ENCODE results near the gene DIPK1B. TPM values are rescaled to one million over a fixed set of nuclear protein-coding genes. Genes with fewer than 3 reads are reported as not detected.

Gene DIPK1B
- total and polyA plus RNA-seq, 10 of the 15 experiments (the other 5 are each of a cell fraction or from before 2014, with no cell fraction given) = 0.08 to 0.28 (median 0.13) TPM; not detected in 3

- SMC1A ChIA-PET (ENCODE audit: uncharacterized antibody, unreplicated experiment) = no interaction called here
- BruUV-seq (replicated peaks) = no TSS peak
- Histone ChIP-seq H3K9me3 (replicated peaks; ENCODE audit: control insufficient read depth, insufficient read depth, low read length) (no peaks in the 10 kb centered on the region), H3K27me3 (replicated peaks in 1 of 2; ENCODE audit: control insufficient read depth in 2 of 2, insufficient read depth in 2 of 2, low read length in 1 of 2) (peaks cover 0 to 8% of the 10 kb centered on the region in 2 experiments; a peak in 3 of 4 replicates), H4K20me1 (ENCODE audit: control insufficient read depth, insufficient read depth) (no peaks in the 10 kb centered on the region), H2AFZ (ENCODE audit: control insufficient read depth, low read depth, low read length) (no peak overlapping the region), H3K36me3 (ENCODE audit: control insufficient read depth in 2 of 2, insufficient read depth in 2 of 2, low read length in 1 of 2) (no peaks in the 10 kb centered on the region), H3K4me1 (ENCODE audit: control insufficient read depth, insufficient read depth, low read length) (peaks cover 15% of the 10 kb centered on the region), H3K9ac (ENCODE audit: control insufficient read depth, insufficient read depth, low read length) (no peak overlapping the region), H3K79me2 (ENCODE audit: control insufficient read depth, insufficient read depth, low read length) (no peaks in the 10 kb centered on the region), H3K4me3 (no peak overlapping the region), H3K27ac (ENCODE audit: control insufficient read depth, insufficient read depth) (no peak overlapping the region), H3K4me2 (ENCODE audit: control insufficient read depth, insufficient read depth) (no peak overlapping the region)
- CTCF ChIA-PET = no interaction called here
- WGBS (ENCODE audit: insufficient coverage, insufficient replicate concordance, low lambda C conversion rate, missing lambda C conversion rate) = 83% methylated on average over 20 of the region's 20 CpGs
- in situ Hi-C loops (cut with MboI) (no loop called here), intact Hi-C loops (cut with micrococcal nuclease; ENCODE audit: unreplicated experiment) (no loop called here)
- POLR2A ChIA-PET = no interaction called here
- no peak for FAIRE-seq
- DNase-seq (ENCODE audit: low read depth, low spot score) = no peak
- RAD21 ChIA-PET (ENCODE audit: unreplicated experiment) = no interaction called here
- ATAC-seq = no peak
- TF ChIP-seq ZBED1 (IDR thresholded peaks at IDR 0.05; ENCODE audit: borderline replicate concordance) (no peak), NFXL1 (IDR thresholded peaks at IDR 0.05; ENCODE audit: borderline replicate concordance) (no peak), ASH2L (IDR thresholded peaks at IDR 0.05; ENCODE audit: borderline replicate concordance, low read depth) (no peak), ZBTB4 (CRISPR knock-in tag; IDR thresholded peaks at IDR 0.05) (no peak), BHLHE40 (IDR thresholded peaks at IDR 0.05; ENCODE audit: borderline replicate concordance in 1 of 2, low read depth in 2 of 2, low read length in 1 of 2) (no peak), SIX5 (IDR thresholded peaks at IDR 0.05; ENCODE audit: low read depth, low read length, severe bottlenecking) (no peak), WRNIP1 (IDR thresholded peaks at IDR 0.05; ENCODE audit: borderline replicate concordance, low read depth, low read length) (no peak), E2F8 (IDR thresholded peaks at IDR 0.05; ENCODE audit: low read depth, partially characterized antibody) (no peak), RFX5 (IDR thresholded peaks at IDR 0.05; ENCODE audit: low read depth, low read length) (no peak), STAT3 (IDR thresholded peaks at IDR 0.05; ENCODE audit: low read depth, low read length) (no peak), KLF5 (IDR thresholded peaks at IDR 0.05; ENCODE audit: partially characterized antibody) (no peak), CTCF (IDR thresholded peaks at IDR 0.05 in 2 of 3, conservative IDR thresholded peaks at IDR 0.05 in 1 of 3; ENCODE audit: control insufficient read depth in 2 of 3, extremely low read depth in 1 of 3, insufficient read depth in 1 of 3, low read depth in 3 of 3, low read length in 3 of 3) (no peak), HDGF (IDR thresholded peaks at IDR 0.05) (no peak), CBX3 (IDR thresholded peaks at IDR 0.05; ENCODE audit: borderline replicate concordance, low read depth) (no peak), BCL3 (IDR thresholded peaks at IDR 0.05; ENCODE audit: borderline replicate concordance, insufficient read depth, low read depth, low read length, poor library complexity, severe bottlenecking) (no peak), MYB (IDR thresholded peaks at IDR 0.05; ENCODE audit: borderline replicate concordance, low read depth, low read length) (no peak)
These were observed 26.6 kb downstream of the DIPK1B start for GRCh38 chr9:136738960-136739359.

Measured in GM12878 (cell line).